ENCODE measurements around the gene FAS. TPM values are rescaled to one million over a fixed set of nuclear protein-coding genes. Genes with fewer than 3 reads are reported as not detected.

FAS gene
- total RNA-seq, 3 donors from 2014 or later (not counting 1 experiment from before 2014, with no cell fraction given) = 17.3 to 29.9 (median 26.5) TPM

- H3K4me3 ChIP-seq (ENCODE audit: low read length) = no peak overlapping the region
- DNase-seq (no peak), ATAC-seq (no peak)
- H3K4me1 ChIP-seq (ENCODE audit: control insufficient read depth, insufficient read depth, low read length) = peaks cover 2% of the 10 kb centered on the region
- H3K36me3 ChIP-seq (ENCODE audit: control insufficient read depth, insufficient read depth, low read length) = no peaks in the 10 kb centered on the region
- Mint-ChIP-seq H3K9me3 (no peaks in the 10 kb centered on the region), H3K36me3 (no peaks in the 10 kb centered on the region), H3K4me3 (no peak overlapping the region), H3K27me3 (ENCODE audit: low read depth in 2 of 2) (no peaks in the 10 kb centered on the region), H3K27ac (no peak overlapping the region), H3K4me1 (peaks cover 16 to 23% of the 10 kb centered on the region in 2 donors)
- no peak overlapping the region for H3K27ac ChIP-seq (ENCODE audit: low read length)
- H3K27me3 ChIP-seq (ENCODE audit: control insufficient read depth, insufficient read depth, low read length) = no peaks in the 10 kb centered on the region
- TF ChIP-seq CTCF (IDR thresholded peaks at IDR 0.05) = no peak
- intact Hi-C loops (cut with micrococcal nuclease) = no loop called here
- H3K9me3 ChIP-seq (ENCODE audit: control insufficient read depth, insufficient read depth, low read length) = no peaks in the 10 kb centered on the region
- WGBS (ENCODE audit: insufficient coverage) = no CpG with 5 or more reads among the region's 1 CpG
Observed at GRCh38 chr10:88960802-88961201, 29.8 kb upstream of the FAS start.

- H3K36me3 Mint-ChIP-seq = no peaks in the 10 kb centered on the region
- peaks cover 16 to 23% of the 10 kb centered on the region in 2 donors for H3K4me1 Mint-ChIP-seq
- H3K9me3 ChIP-seq (ENCODE audit: control insufficient read depth, insufficient read depth, low read length) = no peaks in the 10 kb centered on the region
- ATAC-seq (peak in 1 of 3 donors; percentile 25), DNase-seq (no peak)
- no peak for TF ChIP-seq CTCF (IDR thresholded peaks at IDR 0.05)
- no peak overlapping the region for H3K27ac Mint-ChIP-seq
- no peaks in the 10 kb centered on the region for H3K27me3 Mint-ChIP-seq (ENCODE audit: low read depth in 2 of 2)
- no peaks in the 10 kb centered on the region for H3K36me3 ChIP-seq (ENCODE audit: control insufficient read depth, insufficient read depth, low read length)
- no peaks in the 10 kb centered on the region for H3K27me3 ChIP-seq (ENCODE audit: control insufficient read depth, insufficient read depth, low read length)
- H3K9me3 Mint-ChIP-seq = no peaks in the 10 kb centered on the region
- no peak overlapping the region for H3K4me3 ChIP-seq (ENCODE audit: low read length)
- H3K27ac ChIP-seq (ENCODE audit: low read length) = no peak overlapping the region
- H3K4me3 Mint-ChIP-seq = no peak overlapping the region
- intact Hi-C loops (cut with micrococcal nuclease) = no loop called here
- peaks cover 2% of the 10 kb centered on the region for H3K4me1 ChIP-seq (ENCODE audit: control insufficient read depth, insufficient read depth, low read length)
Observed at GRCh38 chr10:88961266-88961665, 29.3 kb upstream of the FAS start.

GRCh38 chr10:88962336-88962735 lies 28.3 kb upstream of the FAS start:
- intact Hi-C loops (cut with micrococcal nuclease) = no loop called here
- ATAC-seq (peak; percentile 54 to 78 (median 63)), DNase-seq (peak in 1 of 2 donors; percentile 42)
- no peak overlapping the region for H3K4me3 ChIP-seq (ENCODE audit: low read length)
- H3K27me3 ChIP-seq (ENCODE audit: control insufficient read depth, insufficient read depth, low read length) = no peaks in the 10 kb centered on the region
- Mint-ChIP-seq H3K27ac (peak overlapping the region; percentile 56 to 69), H3K4me1 (peaks cover 16 to 23% of the 10 kb centered on the region in 2 donors), H3K36me3 (no peaks in the 10 kb centered on the region), H3K27me3 (ENCODE audit: low read depth in 2 of 2) (no peaks in the 10 kb centered on the region), H3K9me3 (no peaks in the 10 kb centered on the region), H3K4me3 (peak overlapping the region; percentile 17)
- H3K36me3 ChIP-seq (ENCODE audit: control insufficient read depth, insufficient read depth, low read length) = no peaks in the 10 kb centered on the region
- H3K4me1 ChIP-seq (ENCODE audit: control insufficient read depth, insufficient read depth, low read length) = peaks cover 2% of the 10 kb centered on the region
- TF ChIP-seq CTCF (IDR thresholded peaks at IDR 0.05) = no peak
- H3K9me3 ChIP-seq (ENCODE audit: control insufficient read depth, insufficient read depth, low read length) = no peaks in the 10 kb centered on the region
- no peak overlapping the region for H3K27ac ChIP-seq (ENCODE audit: low read length)
- no CpG with 5 or more reads among the region's 2 CpGs for WGBS (ENCODE audit: insufficient coverage)

- Mint-ChIP-seq H3K4me3 (no peak overlapping the region), H3K27ac (no peak overlapping the region), H3K27me3 (ENCODE audit: low read depth in 2 of 2) (no peaks in the 10 kb centered on the region), H3K36me3 (no peaks in the 10 kb centered on the region), H3K4me1 (peaks cover 16 to 23% of the 10 kb centered on the region in 2 donors), H3K9me3 (no peaks in the 10 kb centered on the region)
- H3K4me1 ChIP-seq (ENCODE audit: control insufficient read depth, insufficient read depth, low read length) = peaks cover 2% of the 10 kb centered on the region
- WGBS (ENCODE audit: insufficient coverage) = 100% methylated on average over 1 of the region's 2 CpGs
- no peak for TF ChIP-seq CTCF (IDR thresholded peaks at IDR 0.05)
- ATAC-seq = no peak
- intact Hi-C loops (cut with micrococcal nuclease) = no loop called here
- H3K27me3 ChIP-seq (ENCODE audit: control insufficient read depth, insufficient read depth, low read length) = no peaks in the 10 kb centered on the region
- no peak overlapping the region for H3K27ac ChIP-seq (ENCODE audit: low read length)
- no peaks in the 10 kb centered on the region for H3K36me3 ChIP-seq (ENCODE audit: control insufficient read depth, insufficient read depth, low read length)
- no peak for DNase-seq
- H3K9me3 ChIP-seq (ENCODE audit: control insufficient read depth, insufficient read depth, low read length) = no peaks in the 10 kb centered on the region
- no peak overlapping the region for H3K4me3 ChIP-seq (ENCODE audit: low read length)
Observed at GRCh38 chr10:88963318-88963717, 27.3 kb upstream of the FAS start.

All from natural killer cell (primary cell).